Uterus (tissue), 4 donors: ENCODE results near the gene ZGPAT. TPM values are rescaled to one million over a fixed set of nuclear protein-coding genes. Genes with fewer than 3 reads are reported as not detected.

Experiments used
- DNase-seq, 2 donors: peaks; one replicate each; pipeline ENCODE4 v3.0.0-alpha.2; 2019 to 2020
- H3K27ac ChIP-seq, 2 donors: fragments of 200-600 bp; sonication (generic); 1 replicate in 1 of 2; 2 replicates in 1 of 2; pipeline ENCODE4 v1.5.1; 2016 to 2018
- H3K27me3 ChIP-seq, 2 donors: fragments of 200-600 bp; sonication (generic); one replicate each; pipeline ENCODE4 v1.5.1; 2018 to 2019; ENCODE audit warnings: control low read depth in 1 of 2
- H3K36me3 ChIP-seq, 2 donors: fragments of 200-600 bp; sonication (generic); one replicate each; pipeline ENCODE4 v1.5.1; 2019; ENCODE audit warnings: control low read depth in 1 of 2
- H3K4me1 ChIP-seq, 2 donors: fragments of 200-600 bp; sonication (generic); one replicate each; pipeline ENCODE4 v1.5.1; 2018 to 2019; ENCODE audit warnings: control low read depth in 1 of 2
- H3K4me3 ChIP-seq, 2 donors: fragments of 200-600 bp; sonication (generic); 1 replicate in 1 of 2; 2 replicates in 1 of 2; pipeline ENCODE4 v1.5.1; 2018 to 2019; ENCODE audit warnings: mild to moderate bottlenecking in 1 of 2
- H3K9me3 ChIP-seq, 2 donors: fragments of 200-600 bp; sonication (generic); one replicate each; pipeline ENCODE4 v1.5.1; 2019; ENCODE audit warnings: control low read depth in 1 of 2
- POLR2A ChIP-seq, 2 donors: fragments of 450-650 bp; IDR thresholded peaks; one replicate each; pipeline ENCODE4 v1.6.1; 2016; ENCODE audit warnings: antibody characterized with exemption in 2 of 2, mild to moderate bottlenecking in 1 of 2, moderate library complexity in 1 of 2
- intact Hi-C: fragments of 100-400 bp; cut with DNase I; formaldehyde crosslinking; loops from one replicate; pipeline ENCODE4 v1.15.1; 2023; ENCODE audit warnings: low total_unique reads
- total RNA-seq, 4 donors: library from RNA; depleted of rRNA in 3 of 4; stranded (reverse); fragments of >200 nt in 3 of 4; gene quantifications; one replicate each; pipeline versions ENCODE4 v1.1.0 to v1.2.4, GENCODE V29; 2014 to 2023
- TF ChIP-seq, protein P1 (sequence below), 4 experiments: fragments of 200-600 bp in 2 of 4; fragments of 450-650 bp in 2 of 4; sonication (generic) in 2 of 4; IDR thresholded peaks; one replicate each; pipeline ENCODE4 v1.5.1; 2016 to 2019; ENCODE audit warnings: antibody characterized with exemption in 4 of 4, mild to moderate bottlenecking in 2 of 4, moderate library complexity in 1 of 4
- donor health status: DM: yes; HTN: yes; CAD: no.

ZGPAT gene
- total RNA-seq, 4 donors from 2014 or later = 1.5 to 37.9 (median 15.3) TPM

GRCh38 chr20:63750807-63751470, 43.1 kb downstream of the ZGPAT start:
- Histone ChIP-seq H3K27me3 (no peaks in the 10 kb centered on the region), H3K36me3 (no peaks in the 10 kb centered on the region), H3K4me1 (no peaks in the 10 kb centered on the region), H3K4me3 (no peak overlapping the region), H3K27ac (no peak overlapping the region), H3K9me3 (no peaks in the 10 kb centered on the region)
- intact Hi-C loops = no loop called here
- no peak for TF ChIP-seq POLR2A (IDR thresholded peaks at IDR 0.05)
- TF ChIP-seq, protein P1, sequence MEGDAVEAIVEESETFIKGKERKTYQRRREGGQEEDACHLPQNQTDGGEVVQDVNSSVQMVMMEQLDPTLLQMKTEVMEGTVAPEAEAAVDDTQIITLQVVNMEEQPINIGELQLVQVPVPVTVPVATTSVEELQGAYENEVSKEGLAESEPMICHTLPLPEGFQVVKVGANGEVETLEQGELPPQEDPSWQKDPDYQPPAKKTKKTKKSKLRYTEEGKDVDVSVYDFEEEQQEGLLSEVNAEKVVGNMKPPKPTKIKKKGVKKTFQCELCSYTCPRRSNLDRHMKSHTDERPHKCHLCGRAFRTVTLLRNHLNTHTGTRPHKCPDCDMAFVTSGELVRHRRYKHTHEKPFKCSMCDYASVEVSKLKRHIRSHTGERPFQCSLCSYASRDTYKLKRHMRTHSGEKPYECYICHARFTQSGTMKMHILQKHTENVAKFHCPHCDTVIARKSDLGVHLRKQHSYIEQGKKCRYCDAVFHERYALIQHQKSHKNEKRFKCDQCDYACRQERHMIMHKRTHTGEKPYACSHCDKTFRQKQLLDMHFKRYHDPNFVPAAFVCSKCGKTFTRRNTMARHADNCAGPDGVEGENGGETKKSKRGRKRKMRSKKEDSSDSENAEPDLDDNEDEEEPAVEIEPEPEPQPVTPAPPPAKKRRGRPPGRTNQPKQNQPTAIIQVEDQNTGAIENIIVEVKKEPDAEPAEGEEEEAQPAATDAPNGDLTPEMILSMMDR (IDR thresholded peaks at IDR 0.05) = no peak
- DNase-seq = no peak

DNA sequence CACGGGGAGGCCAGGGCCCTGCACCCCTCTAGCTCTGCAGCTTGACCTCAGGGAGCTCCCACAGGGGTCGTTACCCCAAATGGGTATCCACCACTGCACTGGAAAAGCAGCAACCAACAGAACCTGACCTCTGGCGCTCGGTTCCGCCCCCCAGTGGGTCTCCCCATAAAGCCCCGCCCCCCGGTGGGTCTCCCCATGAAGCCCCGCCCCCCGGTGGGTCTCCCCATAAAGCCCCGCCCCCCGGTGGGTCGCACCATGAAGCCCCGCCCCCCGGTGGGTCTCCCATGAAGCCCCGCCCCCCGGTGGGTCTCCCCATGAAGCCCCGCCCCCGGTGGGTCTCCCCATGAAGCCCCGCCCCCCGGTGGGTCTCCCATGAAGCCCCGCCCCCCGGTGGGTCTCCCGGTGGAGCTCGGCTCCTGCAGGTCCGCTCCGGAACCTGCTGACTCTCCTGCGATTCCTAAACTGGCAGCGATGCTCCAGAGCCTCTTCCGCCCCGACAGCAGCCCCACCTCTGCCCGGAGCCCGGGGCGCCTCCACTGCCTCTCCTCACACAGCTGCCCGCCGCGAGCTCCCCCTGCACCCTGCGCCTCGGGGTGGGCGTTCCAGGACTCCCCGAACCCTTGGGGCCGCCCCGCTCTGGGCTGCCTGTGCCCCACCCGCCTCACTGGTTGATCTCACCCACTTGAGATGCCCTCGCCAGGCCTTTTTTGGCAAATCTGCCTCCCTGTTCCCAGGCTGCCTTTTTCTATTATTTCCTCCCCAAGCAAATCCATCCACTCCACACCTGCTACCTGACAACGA, 43.8 kb downstream of the ZGPAT start:
- Histone ChIP-seq H3K27me3 (no peaks in the 10 kb centered on the region), H3K4me3 (no peak overlapping the region), H3K9me3 (no peaks in the 10 kb centered on the region), H3K27ac (no peak overlapping the region), H3K4me1 (no peaks in the 10 kb centered on the region), H3K36me3 (no peaks in the 10 kb centered on the region)
- no peak for DNase-seq
- TF ChIP-seq, protein P1 (IDR thresholded peaks at IDR 0.05) = no peak
- no peak for TF ChIP-seq POLR2A (IDR thresholded peaks at IDR 0.05)
- intact Hi-C loops = no loop called here

- DNase-seq = no peak
- TF ChIP-seq, protein P1 (IDR thresholded peaks at IDR 0.05) = no peak
- no peak for TF ChIP-seq POLR2A (IDR thresholded peaks at IDR 0.05)
- no peaks in the 10 kb centered on the region for H3K9me3 ChIP-seq
Observed at GRCh38 chr20:63752411-63753101, 44.7 kb downstream of the ZGPAT start.

DNA sequence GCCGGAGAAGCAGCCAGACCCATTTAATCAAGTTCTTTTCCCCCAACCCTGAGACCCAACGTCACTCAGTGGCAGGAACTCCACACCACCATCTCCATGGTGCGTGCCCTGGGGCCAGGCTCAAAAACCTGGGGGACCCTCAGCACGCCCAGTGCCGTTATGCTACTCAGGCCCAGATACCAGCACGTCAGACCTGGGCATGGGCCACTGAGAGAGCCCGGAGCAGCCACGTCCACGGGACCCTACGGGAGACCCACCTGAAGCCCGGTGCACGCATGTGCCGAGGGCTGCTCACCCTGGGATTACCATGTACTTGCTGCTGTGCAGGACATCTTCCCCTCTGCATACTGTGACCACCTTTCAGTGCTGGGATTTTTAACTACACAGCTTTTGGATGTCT, 45.5 kb downstream of the ZGPAT start:
- Histone ChIP-seq H3K27me3 (no peaks in the 10 kb centered on the region), H3K4me1 (no peaks in the 10 kb centered on the region), H3K4me3 (no peak overlapping the region), H3K36me3 (no peaks in the 10 kb centered on the region), H3K27ac (no peak overlapping the region), H3K9me3 (no peaks in the 10 kb centered on the region)
- no peak for DNase-seq
- intact Hi-C loops = no loop called here
- TF ChIP-seq POLR2A (IDR thresholded peaks at IDR 0.05) = no peak
- TF ChIP-seq, protein P1 (IDR thresholded peaks at IDR 0.05) = no peak

More at GRCh38 chr20:63752411-63753101, 44.7 kb downstream of the ZGPAT start:
- intact Hi-C loops = no loop called here
- H3K4me1 ChIP-seq = no peaks in the 10 kb centered on the region
- no peaks in the 10 kb centered on the region for H3K36me3 ChIP-seq
- H3K4me3 ChIP-seq = no peak overlapping the region
- no peaks in the 10 kb centered on the region for H3K27me3 ChIP-seq
- no peak overlapping the region for H3K27ac ChIP-seq

GRCh38 chr20:63754008-63754407, 46.2 kb downstream of the ZGPAT start:
- no peaks in the 10 kb centered on the region for H3K4me1 ChIP-seq
- TF ChIP-seq, protein P1 (IDR thresholded peaks at IDR 0.05) = no peak
- no peak for TF ChIP-seq POLR2A (IDR thresholded peaks at IDR 0.05)
- no peak for DNase-seq
- H3K9me3 ChIP-seq = no peaks in the 10 kb centered on the region
- intact Hi-C loops = no loop called here
- no peaks in the 10 kb centered on the region for H3K27me3 ChIP-seq
- H3K4me3 ChIP-seq = no peak overlapping the region
- H3K27ac ChIP-seq = no peak overlapping the region
- H3K36me3 ChIP-seq = no peaks in the 10 kb centered on the region
